GM18526 (cell line): ENCODE results near the gene SCYGR8.
A peak's percentile ranks its signal among the peaks of the same experiment; 100 is the strongest.

ENCODE experiments used
- POLR2A ChIP-seq: IDR thresholded peaks from 3 replicates; pipeline ENCODE4 v1.6.1; 2011; ENCODE audit not compliant: insufficient read length; ENCODE audit errors: extremely low read depth

Gene SCYGR8

GRCh38 chr2:227783404-227784138 lies 37.9 kb downstream of the SCYGR8 start:
- peak; percentile 24 for TF ChIP-seq POLR2A

DNA sequence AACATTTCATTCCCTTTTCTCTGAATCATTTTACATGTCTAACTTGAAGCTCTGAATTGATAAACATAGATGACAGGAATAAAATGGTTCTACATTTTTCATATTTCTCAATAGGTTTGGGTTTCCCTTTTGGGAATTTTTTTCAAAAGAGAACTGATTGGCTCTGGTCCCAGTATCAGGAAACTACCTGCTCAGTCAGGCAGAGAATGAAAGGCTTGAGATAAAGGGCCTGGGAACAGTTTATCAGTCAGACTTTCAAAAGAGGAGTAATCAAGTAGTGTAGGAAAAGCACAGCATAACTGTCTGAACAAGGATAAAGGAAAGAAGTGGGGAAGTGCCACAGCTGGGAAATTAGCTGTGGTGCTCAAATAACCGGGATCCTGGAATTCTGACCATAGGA lies 39.6 kb downstream of the SCYGR8 start:
- no peak for TF ChIP-seq POLR2A

DNA sequence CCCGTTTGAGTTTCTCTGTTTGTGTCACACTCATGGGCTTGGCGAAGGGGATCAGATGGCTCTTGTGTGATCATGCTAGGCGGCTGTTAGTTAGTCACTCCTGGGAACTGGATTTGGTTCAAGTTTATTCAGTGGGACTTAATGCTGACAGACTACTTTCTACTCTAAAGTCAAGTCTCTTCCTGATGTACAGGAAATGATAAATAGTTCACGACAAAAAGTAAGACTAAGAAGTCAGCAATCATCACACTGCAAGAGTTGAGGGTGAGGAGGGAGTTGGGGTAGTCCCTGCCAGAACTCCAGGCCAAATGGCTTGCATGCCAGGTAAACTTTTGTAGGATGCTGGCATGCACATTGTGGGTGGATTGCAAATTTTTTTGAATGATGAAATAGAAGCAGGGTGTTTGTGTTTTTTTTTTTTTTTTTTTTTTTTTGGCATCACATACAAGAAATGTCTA lies 42.9 kb downstream of the SCYGR8 start:
- TF ChIP-seq POLR2A: no peak

DNA sequence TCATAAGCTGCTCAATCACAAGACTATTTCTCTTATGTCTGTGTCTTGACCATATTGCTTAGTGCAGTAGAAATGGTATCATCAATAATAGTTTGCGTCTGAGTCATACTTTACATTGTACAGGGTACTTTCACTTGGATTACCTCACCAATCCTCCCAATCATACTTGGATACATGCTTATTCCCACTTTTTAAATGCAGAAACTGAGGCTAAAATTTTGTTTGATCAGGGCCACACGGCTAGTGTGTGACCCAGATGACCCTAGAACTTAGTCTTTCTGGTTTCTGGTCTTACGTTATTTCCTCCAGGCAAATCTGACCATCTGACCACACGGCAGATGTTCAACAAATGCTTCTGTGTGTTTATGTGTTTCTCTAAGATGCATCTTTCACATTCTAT lies 44.1 kb downstream of the SCYGR8 start:
- no peak for TF ChIP-seq POLR2A

DNA sequence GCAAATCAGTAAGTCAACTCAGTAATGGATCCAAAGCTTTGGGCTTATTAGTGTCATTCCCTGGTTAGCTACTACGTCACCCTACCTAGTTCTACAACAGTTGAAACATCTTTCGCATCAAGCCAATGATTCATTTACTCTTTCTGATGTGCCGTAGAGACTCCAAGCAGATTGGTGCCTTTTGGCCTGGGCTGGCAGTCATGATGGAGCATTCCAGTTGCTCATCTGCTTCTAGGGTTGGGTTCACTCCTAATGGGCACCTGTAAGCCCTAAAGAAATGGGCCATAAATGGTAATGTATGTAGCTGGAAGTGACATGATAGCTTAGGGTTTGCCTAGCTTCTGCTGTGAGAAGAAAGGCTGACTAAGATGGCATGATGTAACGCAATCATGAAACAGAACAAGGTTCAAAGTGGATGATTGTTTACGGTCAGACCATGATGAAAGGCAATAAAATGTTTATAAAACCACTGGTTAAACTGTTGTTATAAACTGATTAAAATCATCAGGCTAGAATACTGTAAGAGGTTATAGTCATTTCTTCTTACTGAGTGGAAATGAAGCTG lies 47.5 kb downstream of the SCYGR8 start:
- TF ChIP-seq POLR2A: no peak
